SU-DHL-6 (cell line): Measurements from ENCODE around the gene DDX39B.
"Not testable (repeated sequence)": the region's sequence is repeated elsewhere in the genome, so short reads cannot be mapped to it uniquely, and the experiment has no call there.

ENCODE experiments used
- H2AFZ ChIP-seq: fragments of 200-600 bp; sonication (generic); 2 replicates; pipeline ENCODE4 v1.6.1; 2014; ENCODE audit warnings: low read depth, mild to moderate bottlenecking, moderate library complexity, mixed read lengths, antibody characterized with exemption, low read length; ENCODE audit not compliant: severe bottlenecking
- H3F3A ChIP-seq: fragments of 200-600 bp; shearing (Covaris generic); 2 replicates; pipeline ENCODE4 v1.6.0; 2016; ENCODE audit warnings: antibody characterized with exemption, mild to moderate bottlenecking; ENCODE audit not compliant: insufficient read depth
- H3K27ac ChIP-seq: fragments of 200-600 bp; sonication (generic); 2 replicates; pipeline ENCODE4 v1.5.1; 2016; ENCODE audit warnings: low read depth, mild to moderate bottlenecking, low read length, moderate library complexity, mixed read lengths
- H3K27me3 ChIP-seq: fragments of 200-600 bp; sonication (generic), shearing (Covaris generic); 2 replicates; pipeline ENCODE4 v1.6.0; 2014; ENCODE audit warnings: mild to moderate bottlenecking, low read length
- H3K36me3 ChIP-seq: fragments of 200-600 bp; sonication (generic); 2 replicates; pipeline ENCODE4 v1.6.1; 2014; ENCODE audit warnings: mild to moderate bottlenecking, low read length, mixed read lengths
- H3K4me2 ChIP-seq: fragments of 300-600, 200-600 bp; shearing (Covaris generic), sonication (generic); 2 replicates; pipeline ENCODE4 v1.6.0; 2014; ENCODE audit warnings: low read length, low read depth, mild to moderate bottlenecking; ENCODE audit not compliant: poor library complexity, severe bottlenecking
- H3K4me3 ChIP-seq: fragments of 200-600 bp; sonication (generic); 2 replicates; pipeline ENCODE4 v1.5.1; 2014; ENCODE audit warnings: antibody characterized with exemption, low read length, mild to moderate bottlenecking, mixed read lengths; ENCODE audit not compliant: insufficient read depth, poor library complexity, severe bottlenecking
- H3K79me2 ChIP-seq: fragments of 200-600 bp; sonication (generic); 2 replicates; pipeline ENCODE4 v1.6.1; 2014; ENCODE audit warnings: mild to moderate bottlenecking, low read length, moderate library complexity; ENCODE audit not compliant: insufficient read depth
- H3K9ac ChIP-seq: fragments of 200-600 bp; sonication (generic); 2 replicates; pipeline ENCODE4 v1.7.0; 2014; ENCODE audit warnings: mild to moderate bottlenecking, low read length
- H3K9me2 ChIP-seq: fragments of 200-600 bp; sonication (generic); replicated peaks from 2 replicates; pipeline ENCODE4 v1.6.1; 2014; ENCODE audit warnings: low read length; ENCODE audit not compliant: insufficient read depth
- H3K9me3 ChIP-seq: fragments of 200-600 bp; sonication (generic); 2 replicates; pipeline ENCODE4 v1.6.1; 2014; ENCODE audit warnings: low read length, mixed read lengths; ENCODE audit not compliant: insufficient read depth
- H4K20me1 ChIP-seq: fragments of 200-600 bp; sonication (generic); 2 replicates; pipeline ENCODE4 v1.6.1; 2014; ENCODE audit warnings: low read depth, mild to moderate bottlenecking, antibody characterized with exemption, low read length, moderate library complexity, mixed read lengths
- EZH2phosphoT487 ChIP-seq: fragments of 200-600 bp; sonication (generic), shearing (Covaris generic); conservative IDR thresholded peaks from 2 replicates; pipeline ENCODE4 v1.6.1; 2018; ENCODE audit warnings: mild to moderate bottlenecking, antibody characterized with exemption, low read length, moderate library complexity, mixed read lengths
- TF ChIP-seq, protein P1 (sequence below): fragments of 200-600 bp; sonication (generic); IDR thresholded peaks from one replicate; pipeline ENCODE4 v1.5.1; 2017; ENCODE audit warnings: antibody characterized with exemption, mild to moderate bottlenecking, low read length, moderate library complexity; ENCODE audit not compliant: insufficient read depth, poor library complexity, severe bottlenecking

Gene DDX39B

DNA sequence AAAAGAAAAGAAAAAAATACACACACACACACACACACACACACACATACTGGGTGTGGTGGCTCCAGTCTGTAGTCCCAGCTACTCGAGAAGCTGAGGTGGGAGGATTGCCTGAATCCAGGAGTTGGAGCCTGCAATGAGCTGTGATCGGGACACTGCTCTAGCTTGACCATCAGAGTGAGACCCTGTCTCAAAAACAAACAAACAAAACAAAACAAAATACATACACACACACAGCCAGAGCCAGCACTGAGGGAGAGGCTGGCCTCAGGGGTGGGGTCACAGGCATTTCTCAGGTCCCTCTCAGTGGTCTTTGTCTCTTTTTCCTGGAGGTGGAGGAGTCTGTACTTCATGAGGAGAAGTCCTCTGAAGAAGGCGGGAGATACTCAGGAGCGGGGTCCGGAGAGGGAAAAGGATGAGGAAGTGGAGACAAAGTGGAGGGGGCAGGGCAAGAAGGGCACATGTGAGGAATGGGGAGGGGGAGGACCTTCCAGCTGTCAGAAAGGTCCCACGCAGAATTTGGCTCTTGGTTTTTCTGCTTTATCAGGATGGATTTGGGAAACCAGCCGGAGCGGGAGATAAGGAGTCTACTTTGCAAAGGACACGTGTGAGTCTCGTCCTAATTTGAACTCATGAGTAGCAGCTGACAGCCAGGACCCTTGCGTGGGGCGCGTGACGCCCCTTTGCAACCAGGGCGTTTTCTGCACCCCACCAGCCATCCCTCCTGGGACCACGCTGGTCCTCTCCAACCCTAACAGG, 51.5 kb downstream of the DDX39B start:
- no peak overlapping the region for H3K27ac ChIP-seq
- TF ChIP-seq EZH2phosphoT487, result no peak
- TF ChIP-seq, protein P1, sequence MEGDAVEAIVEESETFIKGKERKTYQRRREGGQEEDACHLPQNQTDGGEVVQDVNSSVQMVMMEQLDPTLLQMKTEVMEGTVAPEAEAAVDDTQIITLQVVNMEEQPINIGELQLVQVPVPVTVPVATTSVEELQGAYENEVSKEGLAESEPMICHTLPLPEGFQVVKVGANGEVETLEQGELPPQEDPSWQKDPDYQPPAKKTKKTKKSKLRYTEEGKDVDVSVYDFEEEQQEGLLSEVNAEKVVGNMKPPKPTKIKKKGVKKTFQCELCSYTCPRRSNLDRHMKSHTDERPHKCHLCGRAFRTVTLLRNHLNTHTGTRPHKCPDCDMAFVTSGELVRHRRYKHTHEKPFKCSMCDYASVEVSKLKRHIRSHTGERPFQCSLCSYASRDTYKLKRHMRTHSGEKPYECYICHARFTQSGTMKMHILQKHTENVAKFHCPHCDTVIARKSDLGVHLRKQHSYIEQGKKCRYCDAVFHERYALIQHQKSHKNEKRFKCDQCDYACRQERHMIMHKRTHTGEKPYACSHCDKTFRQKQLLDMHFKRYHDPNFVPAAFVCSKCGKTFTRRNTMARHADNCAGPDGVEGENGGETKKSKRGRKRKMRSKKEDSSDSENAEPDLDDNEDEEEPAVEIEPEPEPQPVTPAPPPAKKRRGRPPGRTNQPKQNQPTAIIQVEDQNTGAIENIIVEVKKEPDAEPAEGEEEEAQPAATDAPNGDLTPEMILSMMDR, result no peak
- H3K9me3 ChIP-seq, result no peaks in the 10 kb centered on the region
- H3K4me3 ChIP-seq, result no peak overlapping the region
- H4K20me1 ChIP-seq, result 0 out of 2 replicates have a peak, but pooled peaks cover 2% of the 10 kb centered on the region
- peaks cover 7% of the 10 kb centered on the region for H3F3A ChIP-seq
- peaks cover 32% of the 10 kb centered on the region for H3K79me2 ChIP-seq
- H2AFZ ChIP-seq, result no peak overlapping the region
- no peak overlapping the region for H3K4me2 ChIP-seq
- no peaks in the 10 kb centered on the region for H3K36me3 ChIP-seq
- no peaks in the 10 kb centered on the region for H3K9me2 ChIP-seq
- H3K27me3 ChIP-seq, result no peaks in the 10 kb centered on the region
- no peak overlapping the region for H3K9ac ChIP-seq

DNA sequence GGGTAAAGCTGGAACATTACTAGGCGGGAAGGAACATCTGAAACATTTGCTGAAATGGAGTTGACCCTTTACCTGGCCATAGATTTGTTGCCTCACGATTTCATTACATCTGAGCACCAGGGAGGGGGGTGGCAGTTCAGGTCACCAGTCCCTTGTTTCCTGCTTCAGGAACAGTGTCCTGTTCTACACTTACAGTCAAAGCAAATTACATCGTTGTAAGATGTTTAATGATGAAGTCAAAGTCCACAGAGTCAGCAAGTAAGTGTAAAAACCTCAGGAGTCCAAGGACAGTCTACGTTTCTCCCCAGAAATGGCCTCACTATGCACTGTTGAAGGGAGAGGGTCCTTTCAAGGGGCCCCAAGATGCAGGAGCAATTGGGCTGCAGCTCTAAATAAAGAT, 52.7 kb downstream of the DDX39B start:
- H3K4me3 ChIP-seq, result no peak overlapping the region
- TF ChIP-seq, protein P1, result no peak
- no peak for TF ChIP-seq EZH2phosphoT487
- H3K27ac ChIP-seq, result no peak overlapping the region
- H3K27me3 ChIP-seq, result no peaks in the 10 kb centered on the region
- no peak overlapping the region for H3K4me2 ChIP-seq
- no peak overlapping the region for H2AFZ ChIP-seq
- no peaks in the 10 kb centered on the region for H3K9me3 ChIP-seq
- no peaks in the 10 kb centered on the region for H3K36me3 ChIP-seq
- 0 out of 2 replicates have a peak, but pooled peaks cover 3% of the 10 kb centered on the region for H4K20me1 ChIP-seq
- no peaks in the 10 kb centered on the region for H3K9me2 ChIP-seq
- H3K79me2 ChIP-seq, result peaks cover 22% of the 10 kb centered on the region; the same call in 1 of the 2 replicates
- no peak overlapping the region for H3K9ac ChIP-seq
- H3F3A ChIP-seq, result peaks cover 3% of the 10 kb centered on the region; the same call in 1 of the 2 replicates

DNA sequence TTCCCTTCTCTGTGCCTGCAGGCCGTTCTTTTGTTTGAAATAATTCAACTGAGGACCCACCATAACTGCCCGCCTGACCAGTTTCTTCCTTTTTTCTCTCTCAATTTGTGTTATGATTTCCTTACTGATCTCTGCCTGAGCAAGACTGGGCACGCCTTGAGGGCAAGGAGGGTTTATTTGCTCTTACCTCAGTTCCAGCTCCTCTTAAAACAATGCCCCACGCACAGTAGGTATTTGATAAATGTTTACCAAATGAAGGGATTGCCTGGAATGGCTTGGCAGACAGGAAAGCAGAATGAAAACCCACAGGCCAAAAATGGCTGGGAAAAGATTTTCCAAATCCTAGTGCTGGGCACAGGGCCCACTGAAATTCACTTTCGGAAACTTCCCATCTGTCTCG, 54.1 kb downstream of the DDX39B start:
- not testable (repeated sequence) for H3K27me3 ChIP-seq, H3F3A ChIP-seq, H3K4me2 ChIP-seq, H4K20me1 ChIP-seq, H3K36me3 ChIP-seq, H3K27ac ChIP-seq, H2AFZ ChIP-seq, H3K9me3 ChIP-seq, H3K9me2 ChIP-seq, H3K9ac ChIP-seq, H3K4me3 ChIP-seq
- H3K79me2 ChIP-seq, result peaks cover 16% of the 10 kb centered on the region; the same call in 1 of the 2 replicates

DNA sequence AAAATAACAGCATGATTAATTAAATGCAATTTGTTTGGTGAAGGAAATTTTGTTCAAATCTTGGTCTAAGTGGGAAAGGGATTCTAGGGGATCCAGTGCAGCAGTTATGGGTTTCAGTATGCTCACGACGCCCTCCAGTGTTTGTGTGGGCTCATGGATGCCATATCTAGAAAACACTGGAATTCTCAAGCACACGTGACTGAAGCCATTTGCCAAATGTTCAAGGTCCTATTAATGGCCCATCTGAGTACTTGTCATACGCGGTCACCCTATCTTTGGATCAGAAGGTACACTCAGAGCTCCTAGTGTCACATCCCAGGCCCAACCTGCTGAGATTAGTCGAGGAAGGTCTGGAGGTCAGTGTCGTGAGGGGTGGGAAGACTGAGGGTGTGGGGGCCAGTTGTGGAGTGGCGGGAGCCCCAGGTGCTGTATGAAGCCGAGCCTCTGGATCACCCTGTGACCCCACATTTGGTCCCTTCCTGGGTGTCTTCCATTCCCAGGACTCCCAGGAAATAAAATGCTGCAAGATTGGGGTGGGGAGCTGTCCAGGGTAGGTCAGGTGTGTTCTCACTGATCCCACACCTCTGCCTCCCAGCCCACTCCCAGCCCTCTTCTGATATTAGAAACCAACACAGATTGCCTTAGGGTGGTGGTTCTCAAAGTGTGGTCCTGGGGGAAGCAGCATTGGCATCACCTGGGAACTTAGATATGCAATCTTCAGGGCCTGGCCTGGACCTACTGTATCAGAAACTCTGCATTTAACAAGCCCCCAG, 55.6 kb downstream of the DDX39B start:
- not testable (repeated sequence) for H3K27ac ChIP-seq, H2AFZ ChIP-seq, H3K4me2 ChIP-seq, H3F3A ChIP-seq, H3K27me3 ChIP-seq, H3K9me3 ChIP-seq, H3K36me3 ChIP-seq, H4K20me1 ChIP-seq, H3K9me2 ChIP-seq, H3K4me3 ChIP-seq, H3K9ac ChIP-seq
- 0 out of 2 replicates have a peak, but pooled peaks cover 11% of the 10 kb centered on the region for H3K79me2 ChIP-seq
